ENCODE results near the gene GRM4. TPM values are rescaled to one million over a fixed set of nuclear protein-coding genes. Genes with fewer than 3 reads are reported as not detected.

GRM4 gene
- total RNA-seq, 4 donors from 2014 or later, result not detected

GRCh38 chr6:33988121-33989015, 157.5 kb downstream of the GRM4 start:
- intact Hi-C loops (cut with DNase I), result no loop called here
- Histone ChIP-seq H3K36me3 (no peaks in the 10 kb centered on the region), H3K27me3 (peaks cover 0 to 26% (median 0%) of the 10 kb centered on the region in 4 donors), H3K9me3 (no peaks in the 10 kb centered on the region), H3K27ac (no peak overlapping the region), H3K4me1 (peaks cover 0 to 4% (median 0%) of the 10 kb centered on the region in 3 donors), H3K4me3 (no peak overlapping the region)
- TF ChIP-seq CTCF (IDR thresholded peaks at IDR 0.05) (no peak), POLR2A (IDR thresholded peaks at IDR 0.05) (no peak)
- 53 to 100% methylated on average over 1 to 9 of the region's 16 CpGs for WGBS, 2 donors
- DNase-seq, result no peak

- 81 to 100% methylated on average over 3 to 8 of the region's 13 CpGs for WGBS, 2 donors
Measured at GRCh38 chr6:33987531-33988021, 158.3 kb downstream of the GRM4 start.

GRCh38 chr6:33985947-33986346, 159.9 kb downstream of the GRM4 start:
- Histone ChIP-seq H3K27ac (no peak overlapping the region), H3K36me3 (no peaks in the 10 kb centered on the region), H3K4me1 (peaks cover 0 to 11% (median 0%) of the 10 kb centered on the region in 3 donors), H3K9me3 (no peaks in the 10 kb centered on the region), H3K4me3 (no peak overlapping the region), H3K27me3 (peaks cover 0 to 17% (median 0%) of the 10 kb centered on the region in 4 donors)
- WGBS, 2 donors, result 50 to 82% methylated on average over 1 of the region's 1 CpG
- TF ChIP-seq CTCF (IDR thresholded peaks at IDR 0.05), result no peak
- no peak for TF ChIP-seq POLR2A (IDR thresholded peaks at IDR 0.05)
- intact Hi-C loops (cut with DNase I), result no loop called here
- DNase-seq, result no peak

More at GRCh38 chr6:33987531-33988021, 158.3 kb downstream of the GRM4 start:
- no peak for TF ChIP-seq CTCF (IDR thresholded peaks at IDR 0.05)
- TF ChIP-seq POLR2A (IDR thresholded peaks at IDR 0.05), result no peak
- intact Hi-C loops (cut with DNase I), result no loop called here
- DNase-seq, result no peak
- Histone ChIP-seq H3K9me3 (no peaks in the 10 kb centered on the region), H3K4me1 (peaks cover 0 to 11% (median 0%) of the 10 kb centered on the region in 3 donors), H3K4me3 (no peak overlapping the region), H3K36me3 (no peaks in the 10 kb centered on the region), H3K27me3 (peaks cover 0 to 18% (median 0%) of the 10 kb centered on the region in 4 donors), H3K27ac (no peak overlapping the region)

- peaks cover 0 to 17% (median 0%) of the 10 kb centered on the region in 4 donors for H3K27me3 ChIP-seq
- DNase-seq, result no peak
- peaks cover 0 to 11% (median 0%) of the 10 kb centered on the region in 3 donors for H3K4me1 ChIP-seq
- no peaks in the 10 kb centered on the region for H3K36me3 ChIP-seq
- intact Hi-C loops (cut with DNase I), result no loop called here
- no peak overlapping the region for H3K4me3 ChIP-seq
- no peak overlapping the region for H3K27ac ChIP-seq
- H3K9me3 ChIP-seq, result no peaks in the 10 kb centered on the region
- TF ChIP-seq CTCF (IDR thresholded peaks at IDR 0.05) (no peak), POLR2A (IDR thresholded peaks at IDR 0.05) (no peak)
- 76 to 85% methylated on average over 6 to 9 of the region's 14 CpGs for WGBS, 2 donors
Measured at GRCh38 chr6:33985313-33985751, 160.6 kb downstream of the GRM4 start.
